Activated T-cell treated with anti-CD3 and anti-CD28 coated beads for 24 hours (primary cell): ENCODE results near the gene SSH2.
"Not testable (repeated sequence)": the region's sequence is repeated elsewhere in the genome, so short reads cannot be mapped to it uniquely, and the experiment has no call there.

Experiments used
- DNase-seq: peaks from one replicate; pipeline ENCODE4 v3.0.0-alpha.2; 2020; ENCODE audit warnings: low read depth

The SSH2 gene

GRCh38 chr17:29706045-29706431 is 224.0 kb downstream of the SSH2 start:
- DNase-seq: no peak

DNA sequence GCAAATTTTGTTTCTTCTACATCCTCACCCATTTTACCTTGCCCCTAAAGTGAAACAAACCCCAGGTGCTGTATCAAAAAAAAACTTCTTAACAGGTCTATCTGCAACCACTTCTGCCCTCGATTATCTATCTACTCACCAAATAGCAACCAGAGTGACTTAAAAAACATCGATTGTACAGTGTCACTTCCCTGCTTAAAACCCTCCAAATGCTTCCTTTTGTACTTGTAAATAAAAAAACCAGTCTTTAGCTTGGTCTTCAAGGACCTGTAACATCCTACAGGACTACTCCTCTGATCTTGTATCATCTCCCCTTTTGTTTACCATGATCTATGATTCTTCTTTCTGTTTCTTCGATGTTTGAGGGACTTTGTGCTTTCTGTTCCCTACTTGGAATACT is 224.6 kb downstream of the SSH2 start:
- DNase-seq: no peak

DNA sequence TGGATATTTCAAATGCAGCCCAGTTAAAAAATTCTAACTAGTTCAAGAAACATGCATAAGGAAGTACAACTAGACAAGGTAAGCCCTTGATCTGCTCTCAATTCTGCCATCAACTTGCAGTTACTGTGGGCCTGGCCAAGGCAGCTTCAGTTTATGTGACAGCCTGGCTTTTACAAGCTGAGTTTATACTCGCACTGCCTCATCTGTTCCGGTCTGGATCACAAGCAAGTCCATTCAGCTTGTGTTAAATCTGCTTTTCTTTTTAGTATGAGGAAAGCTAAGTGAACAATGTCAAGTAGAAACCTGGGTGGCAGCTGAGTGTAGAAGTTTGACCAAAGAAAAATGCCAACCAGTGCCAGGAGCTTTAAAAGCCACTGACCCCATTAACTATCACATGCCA is 230.7 kb downstream of the SSH2 start:
- DNase-seq: no peak

DNA sequence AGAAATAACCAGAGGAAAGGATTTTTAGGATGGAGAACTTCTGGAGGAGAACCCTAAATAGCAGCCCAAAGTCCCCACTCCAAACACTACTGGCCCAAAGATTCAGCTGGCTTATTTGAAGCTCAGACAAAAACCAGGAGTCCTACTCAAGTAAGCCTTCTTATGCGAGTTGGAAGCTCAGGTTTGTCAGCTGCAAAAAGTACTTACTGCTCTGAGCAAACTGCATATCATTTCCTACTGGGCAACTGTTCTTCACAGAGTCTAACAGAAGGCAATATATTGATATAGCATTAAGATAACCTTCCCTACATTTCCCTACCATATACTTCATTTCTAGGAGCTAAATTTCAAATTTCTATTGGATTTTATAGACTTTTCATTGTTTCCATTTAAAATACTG is 231.2 kb downstream of the SSH2 start:
- no peak for DNase-seq

DNA sequence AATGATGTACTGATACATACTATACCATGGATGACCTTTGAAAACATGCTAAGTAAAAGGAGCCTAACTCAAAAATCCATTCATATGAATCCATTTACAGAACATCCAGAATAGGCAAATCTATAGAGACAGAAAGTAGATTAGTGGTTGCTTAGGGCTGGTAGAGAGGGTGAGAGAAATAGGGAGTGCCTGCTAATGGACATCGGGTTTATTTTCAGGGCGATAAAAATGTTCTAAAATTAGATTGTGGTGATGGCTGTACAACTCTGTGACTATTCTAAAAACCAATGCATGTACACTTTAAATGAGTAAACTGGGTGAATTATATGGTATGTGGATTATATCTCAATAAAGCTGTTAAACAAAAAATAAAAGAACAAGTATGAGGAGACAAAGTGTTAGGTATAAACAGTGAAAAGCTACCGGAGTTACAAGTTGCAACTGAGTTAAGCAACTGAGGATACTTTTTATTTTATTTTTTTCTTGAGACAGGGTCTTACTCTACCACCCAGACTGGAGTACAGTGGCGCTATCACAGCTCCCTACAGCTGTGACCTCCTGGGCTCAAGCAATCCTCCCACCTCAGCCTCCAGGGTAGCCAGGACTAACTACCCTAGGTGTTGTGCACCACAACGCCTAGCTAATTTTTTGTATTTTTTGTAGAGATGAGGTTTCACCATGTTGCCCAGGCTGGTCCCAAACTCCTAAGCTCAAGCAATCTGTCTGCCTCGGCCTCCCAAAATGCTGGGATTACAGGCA is 231.8 kb downstream of the SSH2 start:
- no peak for DNase-seq

DNA sequence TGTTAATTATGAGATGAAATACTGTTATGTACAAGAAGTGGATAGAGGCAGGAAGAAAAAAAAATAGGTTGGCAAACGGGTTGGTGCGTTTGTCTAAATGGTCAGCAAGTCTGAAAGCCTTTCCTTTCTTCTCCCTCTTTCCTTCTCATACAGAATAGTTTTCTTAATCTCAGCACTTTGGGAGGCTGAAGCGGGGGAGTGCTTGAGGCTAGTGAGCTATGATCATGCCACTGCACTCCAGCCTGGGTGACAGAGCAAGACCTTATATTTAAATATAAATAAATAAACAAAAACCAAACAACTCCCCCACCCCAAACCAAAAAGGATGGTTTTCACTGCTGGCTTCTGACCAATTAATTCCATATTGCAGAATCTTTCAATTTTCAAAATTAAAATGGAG is 232.7 kb downstream of the SSH2 start:
- DNase-seq: no peak

- DNase-seq: no peak
Observed at GRCh38 chr17:29694918-29695563, 235.0 kb downstream of the SSH2 start.

- DNase-seq: no peak
Observed at GRCh38 chr17:29693751-29694150, 236.3 kb downstream of the SSH2 start.

DNA sequence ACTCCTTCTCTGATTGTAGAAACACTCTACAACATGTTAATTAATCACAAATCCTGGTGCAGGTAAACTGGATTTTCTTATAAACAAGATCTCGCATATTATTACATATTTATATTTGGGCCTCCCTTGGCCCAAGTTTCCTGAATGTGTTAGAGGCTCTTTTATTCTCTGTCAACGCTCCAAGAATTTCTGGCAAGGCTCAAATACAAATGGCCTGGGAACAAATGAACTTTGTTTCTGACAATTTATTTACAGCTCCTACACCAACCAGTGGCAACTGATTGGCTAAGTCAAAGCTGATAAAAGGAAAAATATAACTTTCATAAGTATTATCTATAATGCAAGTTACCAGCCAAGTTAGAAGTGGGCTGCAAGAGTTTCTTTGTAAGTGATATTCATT is 242.4 kb downstream of the SSH2 start:
- no peak for DNase-seq

DNA sequence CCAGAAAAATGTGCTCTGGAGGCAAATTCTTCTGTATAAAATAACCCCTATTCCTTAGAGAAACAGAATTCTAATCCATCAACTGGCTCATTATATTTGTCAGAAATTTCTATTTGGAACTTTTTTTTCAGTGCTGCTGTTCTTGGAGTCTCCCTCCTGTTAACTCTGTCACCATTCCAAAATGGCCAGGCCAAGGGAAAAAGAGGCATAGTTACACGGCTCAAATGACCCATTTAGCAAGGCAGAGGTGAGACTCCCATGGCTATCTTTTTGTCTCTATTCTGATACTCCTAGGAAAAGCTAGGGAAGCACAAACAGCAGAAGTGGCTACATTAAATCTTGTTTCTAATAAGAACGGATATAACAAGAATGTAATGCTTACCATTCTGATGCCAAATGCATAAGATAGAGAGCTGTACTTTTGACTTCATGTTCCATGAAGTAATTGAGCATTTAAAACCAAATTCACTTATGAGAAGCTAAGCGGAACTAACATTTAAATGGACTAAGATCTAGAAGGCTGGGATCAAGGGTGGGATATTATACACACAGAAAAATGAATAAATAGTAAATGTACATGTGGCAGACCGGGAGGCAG is 242.9 kb downstream of the SSH2 start:
- no peak for DNase-seq

- DNase-seq: no peak
Observed at GRCh38 chr17:29683481-29683880, 246.5 kb downstream of the SSH2 start.

GRCh38 chr17:29682987-29683386 is 247.0 kb downstream of the SSH2 start:
- DNase-seq: no peak

DNA sequence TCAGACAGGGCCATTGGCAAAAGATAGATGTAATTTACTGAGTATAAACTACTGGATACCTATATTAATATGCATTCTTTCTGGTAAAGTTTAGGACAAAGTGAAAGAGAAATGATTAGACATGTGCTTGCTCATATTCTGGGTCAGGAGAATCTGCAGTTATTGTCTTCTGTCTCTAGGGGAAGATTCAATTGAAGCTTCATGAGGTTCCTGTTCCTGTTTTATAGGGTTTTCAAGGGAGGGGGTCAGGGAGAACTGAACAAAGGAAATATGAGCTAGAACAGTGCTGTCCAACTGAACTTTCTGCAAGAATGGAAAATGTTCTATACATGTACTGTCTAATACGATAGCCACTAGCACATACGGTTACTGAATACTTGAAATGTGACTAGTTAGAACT is 248.0 kb downstream of the SSH2 start:
- DNase-seq: no peak

GRCh38 chr17:29677824-29678223 is 252.2 kb downstream of the SSH2 start:
- no peak for DNase-seq

DNA sequence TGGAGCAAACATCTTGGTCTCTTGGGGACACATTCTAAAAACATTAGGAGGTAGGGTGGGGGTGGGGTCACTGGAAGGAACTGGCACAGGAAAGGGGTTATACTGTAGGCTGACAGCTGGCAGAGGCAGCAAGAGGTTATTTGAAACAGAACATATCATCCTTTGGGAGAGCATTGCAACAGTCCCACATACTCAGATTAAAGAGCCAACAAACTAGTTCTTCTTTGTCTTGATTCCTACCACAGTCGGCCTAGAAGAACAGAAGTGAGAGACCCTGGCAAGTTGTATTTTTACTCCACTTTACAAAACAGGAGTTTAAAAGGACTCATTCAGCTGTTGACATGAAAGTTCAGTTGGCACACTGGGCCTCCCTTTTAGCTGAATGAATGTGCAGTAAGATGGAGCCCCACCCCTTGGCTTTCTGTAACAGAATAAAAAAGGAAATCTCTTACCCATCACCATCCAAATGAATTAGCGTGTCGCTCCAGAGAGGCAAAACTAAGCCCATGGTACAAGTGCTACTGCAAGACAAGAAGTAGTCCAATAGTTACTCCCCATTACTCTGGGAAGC is 252.7 kb downstream of the SSH2 start:
- DNase-seq: no peak

GRCh38 chr17:29675961-29676360 is 254.1 kb downstream of the SSH2 start:
- not testable (repeated sequence) for DNase-seq

DNA sequence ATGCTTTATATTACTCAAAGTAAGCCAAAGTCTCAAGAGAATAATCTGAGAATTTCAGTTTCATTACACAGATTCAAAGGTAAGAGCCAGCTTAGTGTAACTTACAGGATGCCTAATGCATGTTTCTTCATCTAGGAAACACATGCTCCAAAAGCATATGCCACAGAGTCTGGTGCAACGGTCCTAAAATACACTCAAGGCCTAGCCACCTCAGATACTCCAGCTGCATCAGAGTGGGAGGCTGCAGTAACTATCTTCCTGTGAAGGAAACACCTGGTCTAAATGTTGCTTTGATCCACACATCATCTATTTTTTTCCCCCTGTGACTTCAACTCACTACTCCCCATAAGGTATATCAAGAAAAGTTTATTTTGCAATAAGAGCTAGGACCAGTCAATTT is 255.7 kb downstream of the SSH2 start:
- DNase-seq: no peak

DNA sequence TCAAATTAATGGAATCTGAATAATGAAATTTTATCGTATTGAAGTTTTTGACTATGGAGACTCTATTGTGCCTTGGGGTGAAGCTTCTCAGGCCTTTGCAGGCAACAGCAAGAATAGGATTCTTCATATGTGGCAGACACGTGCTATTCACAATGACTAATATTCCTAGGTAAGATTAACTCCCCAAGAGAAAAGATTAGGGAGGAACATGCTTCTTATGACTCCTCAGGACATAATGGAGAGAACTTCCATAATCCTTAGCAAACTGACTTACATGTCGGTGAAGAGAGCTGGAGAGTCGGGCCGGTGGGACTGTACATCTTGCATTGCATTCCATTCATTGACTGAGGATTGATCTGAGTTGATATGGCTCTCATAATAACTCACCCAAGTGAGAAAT is 258.4 kb downstream of the SSH2 start:
- DNase-seq: no peak

DNA sequence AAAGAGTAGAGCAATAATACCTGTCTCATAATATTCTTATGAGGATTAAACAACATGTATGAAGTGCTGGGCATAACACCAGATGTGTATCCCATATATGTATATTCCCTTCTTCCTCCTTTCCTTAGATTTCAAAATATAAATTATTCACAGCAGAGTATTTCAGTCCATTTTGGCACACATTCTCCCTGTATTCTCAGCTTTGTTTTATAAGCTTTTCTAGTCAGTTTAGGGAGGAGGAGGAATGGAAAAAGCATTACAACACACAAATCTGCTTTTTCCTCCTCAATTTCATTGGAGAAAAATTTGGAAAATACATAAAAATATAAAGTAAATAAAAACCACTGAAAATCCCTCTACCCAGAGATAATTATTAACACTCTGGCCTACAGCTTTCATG is 260.8 kb downstream of the SSH2 start:
- DNase-seq: no peak

DNA sequence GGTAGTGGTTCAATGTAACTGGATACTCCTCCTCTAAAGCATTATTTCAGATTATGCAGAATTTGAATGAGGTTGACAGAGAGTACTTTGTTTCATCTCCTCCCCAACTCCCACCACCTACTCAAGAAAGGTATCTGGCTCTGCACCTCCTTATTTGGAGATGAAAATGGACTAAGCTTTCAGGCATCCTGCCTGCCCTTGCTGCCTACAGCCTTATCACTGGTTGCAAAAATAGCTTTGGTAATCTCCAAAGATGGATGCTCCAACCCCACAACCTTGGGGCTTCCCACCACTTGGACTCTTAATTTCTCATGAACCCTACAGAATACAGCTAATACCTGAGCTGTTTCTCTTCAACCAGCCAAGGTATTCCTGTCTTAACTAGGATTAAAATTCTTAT is 262.1 kb downstream of the SSH2 start:
- DNase-seq: no peak

DNA sequence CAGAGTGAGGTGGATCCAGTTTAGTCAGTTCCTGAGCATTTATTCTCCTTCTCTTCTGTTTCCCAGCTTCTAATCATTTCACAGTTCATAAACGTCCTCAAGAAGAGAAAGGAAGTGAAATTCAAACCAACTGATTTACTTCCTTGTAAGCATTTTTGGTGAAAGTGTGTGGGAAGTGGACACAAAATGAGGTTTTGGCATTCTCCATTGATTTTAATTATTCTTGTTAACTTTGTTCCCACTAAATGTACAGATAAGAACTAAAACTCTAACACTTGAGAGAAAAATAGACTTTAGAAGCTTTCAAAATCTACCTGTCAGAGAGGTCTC is 264.6 kb downstream of the SSH2 start:
- no peak for DNase-seq

GRCh38 chr17:29664743-29665480 is 265.1 kb downstream of the SSH2 start:
- DNase-seq: no peak

DNA sequence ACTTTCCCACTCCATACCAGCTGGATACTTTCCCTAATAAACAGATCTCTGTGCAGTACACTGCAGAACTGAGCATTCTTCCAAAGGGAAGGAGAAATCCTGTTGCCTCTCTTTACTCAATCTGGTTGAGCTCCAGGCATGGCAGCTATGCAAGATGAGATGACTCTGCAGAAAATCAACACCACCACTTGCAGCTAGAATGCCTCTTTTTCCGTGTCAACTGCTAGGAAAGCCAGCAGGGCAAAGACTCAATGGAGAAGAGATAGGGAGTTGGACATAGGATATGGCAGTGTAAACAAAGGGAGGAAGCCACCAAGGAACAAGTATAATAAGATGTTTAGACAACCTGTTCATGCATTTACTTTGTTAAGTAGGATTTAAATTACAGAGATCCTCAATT is 266.9 kb downstream of the SSH2 start:
- no peak for DNase-seq
